GM12801 (cell line): ENCODE data around the gene EHMT1.

Experiments used
- TF ChIP-seq, protein P1 (sequence below): IDR thresholded peaks from one replicate; pipeline ENCODE4 v1.5.1; 2011; ENCODE audit warnings: control low read depth; ENCODE audit not compliant: insufficient read length; ENCODE audit errors: extremely low read depth

Gene EHMT1

DNA sequence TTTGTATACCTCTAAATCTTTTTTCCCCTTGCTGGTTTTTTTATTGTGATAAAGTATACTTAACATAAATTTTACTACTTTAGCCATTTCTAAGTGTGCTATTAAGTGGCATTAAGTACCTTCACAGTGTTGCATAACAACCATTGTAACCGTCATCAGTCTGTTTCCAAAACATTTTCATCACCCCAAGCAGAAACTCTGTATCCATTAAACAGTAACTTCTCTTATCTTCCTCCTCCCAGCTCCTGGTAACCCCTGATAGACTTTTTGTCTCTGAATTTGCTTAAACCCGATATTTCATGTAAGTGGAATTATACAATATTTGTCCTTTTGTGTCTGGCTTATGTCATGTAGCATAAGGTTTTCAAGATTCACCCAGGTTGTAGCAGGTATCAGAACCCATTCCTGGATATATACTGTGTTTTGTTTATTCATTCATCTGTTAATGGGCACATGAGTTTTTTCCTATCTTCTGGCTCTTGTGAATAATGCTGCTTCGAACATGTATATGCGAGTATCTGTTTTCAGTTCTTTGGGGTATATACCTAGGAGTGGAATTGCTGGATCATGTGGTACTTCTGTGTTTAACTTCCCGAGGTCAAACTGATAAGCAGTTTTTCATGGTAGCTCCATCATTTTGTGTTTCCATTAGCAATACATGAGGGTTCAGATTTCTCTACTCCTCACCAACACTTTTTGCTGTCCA is 66.4 kb downstream of the EHMT1 start:
- TF ChIP-seq, protein P1, sequence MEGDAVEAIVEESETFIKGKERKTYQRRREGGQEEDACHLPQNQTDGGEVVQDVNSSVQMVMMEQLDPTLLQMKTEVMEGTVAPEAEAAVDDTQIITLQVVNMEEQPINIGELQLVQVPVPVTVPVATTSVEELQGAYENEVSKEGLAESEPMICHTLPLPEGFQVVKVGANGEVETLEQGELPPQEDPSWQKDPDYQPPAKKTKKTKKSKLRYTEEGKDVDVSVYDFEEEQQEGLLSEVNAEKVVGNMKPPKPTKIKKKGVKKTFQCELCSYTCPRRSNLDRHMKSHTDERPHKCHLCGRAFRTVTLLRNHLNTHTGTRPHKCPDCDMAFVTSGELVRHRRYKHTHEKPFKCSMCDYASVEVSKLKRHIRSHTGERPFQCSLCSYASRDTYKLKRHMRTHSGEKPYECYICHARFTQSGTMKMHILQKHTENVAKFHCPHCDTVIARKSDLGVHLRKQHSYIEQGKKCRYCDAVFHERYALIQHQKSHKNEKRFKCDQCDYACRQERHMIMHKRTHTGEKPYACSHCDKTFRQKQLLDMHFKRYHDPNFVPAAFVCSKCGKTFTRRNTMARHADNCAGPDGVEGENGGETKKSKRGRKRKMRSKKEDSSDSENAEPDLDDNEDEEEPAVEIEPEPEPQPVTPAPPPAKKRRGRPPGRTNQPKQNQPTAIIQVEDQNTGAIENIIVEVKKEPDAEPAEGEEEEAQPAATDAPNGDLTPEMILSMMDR, result no peak

- TF ChIP-seq, protein P1, result no peak
Measured at GRCh38 chr9:137685741-137686420, 67.1 kb downstream of the EHMT1 start.

DNA sequence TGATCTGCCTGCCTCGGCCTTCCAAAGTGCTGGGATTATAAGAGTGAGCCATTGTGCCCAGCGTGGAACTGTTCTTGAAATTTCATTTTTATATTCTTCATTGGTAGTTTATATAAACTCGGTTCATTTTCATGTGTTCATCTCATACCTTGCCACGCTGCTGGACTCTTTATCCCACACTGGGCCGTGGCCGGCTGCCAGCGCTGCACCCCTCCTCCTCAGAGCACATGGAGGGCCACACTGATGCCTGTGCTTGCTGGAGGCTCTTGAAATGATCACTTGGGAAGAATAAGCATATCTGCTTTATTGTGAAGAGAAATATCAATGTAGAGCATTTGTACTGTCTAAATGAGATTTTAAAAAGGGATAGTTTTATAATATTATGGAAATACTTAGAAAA is 69.5 kb downstream of the EHMT1 start:
- TF ChIP-seq, protein P1, result no peak

DNA sequence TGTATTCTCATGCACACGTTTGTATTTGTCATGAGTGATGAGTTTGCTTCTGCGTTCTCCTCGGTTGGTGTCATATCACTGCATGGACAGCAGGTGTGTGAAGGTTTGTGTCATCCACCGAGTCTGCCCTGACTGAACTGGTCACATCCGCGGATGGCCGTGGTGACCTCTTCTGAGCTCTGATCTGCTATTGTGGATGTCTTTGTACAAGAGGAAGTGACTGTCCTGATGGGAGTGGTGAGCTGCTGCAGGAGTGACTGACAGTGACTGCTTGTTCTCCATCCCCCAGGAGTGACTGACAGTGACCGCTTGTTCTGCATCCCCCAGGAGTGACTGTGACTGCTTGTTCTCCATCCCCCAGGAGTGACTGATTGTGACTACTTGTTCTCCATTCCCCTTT is 69.9 kb downstream of the EHMT1 start:
- TF ChIP-seq, protein P1, result no peak

GRCh38 chr9:137689745-137690529 is 71.1 kb downstream of the EHMT1 start:
- TF ChIP-seq, protein P1, result no peak

GRCh38 chr9:137690930-137691645 is 72.3 kb downstream of the EHMT1 start:
- TF ChIP-seq, protein P1, result no peak
